IMR-90 (cell line): ENCODE measurements around the gene PYGB. TPM values are rescaled to one million over a fixed set of nuclear protein-coding genes. Genes with fewer than 3 reads are reported as not detected.

Experiments used
- ATAC-seq: fragments of 200-7000 bp; cut with Tn5 transposase; 2 replicates; pipeline ENCODE4 v1.9.1; 2020; ENCODE audit warnings: low read depth, mild to moderate bottlenecking, moderate library complexity
- BruUV-seq: library from RNA; stranded (reverse); fragments of 400-500 nt; replicated peaks from 2 replicates; lab custom pipeline; 2021; lab: Mats Ljungman, UMichigan
- CTCF ChIA-PET: fragments of 300-600 bp; formaldehyde crosslinking; extraction: SDS; loops from one replicate; lab custom pipeline; 2021; ENCODE audit warnings: antibody characterized with exemption; lab: Yijun Ruan, JAX
- POLR2A ChIA-PET: fragments of 300-600 bp; sonication (Branson Sonifier 250); formaldehyde crosslinking; loops from one replicate; lab custom pipeline; 2022; ENCODE audit warnings: antibody characterized with exemption; ENCODE audit not compliant: unreplicated experiment; lab: Charles Lee
- DNase-seq: peaks from one replicate; pipeline ENCODE4 v3.0.0; 2013
- H2AFZ ChIP-seq: replicated peaks from 2 replicates; pipeline ENCODE3; 2013; ENCODE audit warnings: low read length, mild to moderate bottlenecking; ENCODE audit not compliant: poor library complexity
- H2AK5ac ChIP-seq: 2 replicates; pipeline ENCODE4 v1.6.1; 2013; ENCODE audit warnings: low read depth, low read length, inconsistent platforms
- H2AK9ac ChIP-seq: replicated peaks from 2 replicates; pipeline ENCODE3; 2013; ENCODE audit warnings: mild to moderate bottlenecking, low read depth, low read length, moderate library complexity; ENCODE audit not compliant: poor library complexity
- H2BK120ac ChIP-seq: 2 replicates; pipeline ENCODE4 v1.6.1; 2013; ENCODE audit warnings: low read depth, low read length, inconsistent platforms
- H2BK15ac ChIP-seq: 3 replicates; pipeline ENCODE4 v1.6.1; 2013; ENCODE audit warnings: low read depth, low read length, inconsistent platforms
- H2BK20ac ChIP-seq: 2 replicates; pipeline ENCODE4 v1.6.1; 2013; ENCODE audit warnings: low read depth, mild to moderate bottlenecking, inconsistent platforms, low read length, moderate library complexity
- H2BK5ac ChIP-seq: 2 replicates; pipeline ENCODE4 v1.6.1; 2013; ENCODE audit warnings: mild to moderate bottlenecking, low read depth, low read length, inconsistent platforms; ENCODE audit not compliant: poor library complexity, severe bottlenecking
- H3K14ac ChIP-seq: replicated peaks from 2 replicates; pipeline ENCODE4 v1.6.1; 2013; ENCODE audit warnings: low read depth, low read length, inconsistent platforms
- H3K18ac ChIP-seq: 2 replicates; pipeline ENCODE4 v1.6.1; 2013; ENCODE audit warnings: low read depth, low read length, control low read depth
- H3K23ac ChIP-seq: 2 replicates; pipeline ENCODE4 v1.6.1; 2013; ENCODE audit warnings: low read depth, low read length, inconsistent platforms
- H3K27ac ChIP-seq: 2 replicates; pipeline ENCODE4 v1.5.1; 2013; ENCODE audit warnings: mild to moderate bottlenecking, control low read depth, low read length; ENCODE audit not compliant: insufficient read depth
- H3K27me3 ChIP-seq: 2 replicates; pipeline ENCODE4 v1.6.1; 2013; ENCODE audit warnings: low read length; ENCODE audit not compliant: control insufficient read depth, insufficient read depth
- H3K36me3 ChIP-seq: 2 replicates; pipeline ENCODE4 v1.6.1; 2013; ENCODE audit warnings: low read length, mixed read lengths; ENCODE audit not compliant: control insufficient read depth, insufficient read depth
- H3K4ac ChIP-seq: 2 replicates; pipeline ENCODE4 v1.6.1; 2013; ENCODE audit warnings: low read depth, low read length, inconsistent platforms
- H3K4me1 ChIP-seq: 2 replicates; pipeline ENCODE4 v1.6.1; 2013; ENCODE audit warnings: low read length, mixed read lengths; ENCODE audit not compliant: control insufficient read depth, insufficient read depth
- H3K4me2 ChIP-seq: 2 replicates; pipeline ENCODE4 v1.6.1; 2013; ENCODE audit warnings: low read depth, mild to moderate bottlenecking, control low read depth, low read length, moderate library complexity
- H3K4me3 ChIP-seq: 2 replicates; pipeline ENCODE4 v1.5.1; 2013; ENCODE audit warnings: low read depth, mild to moderate bottlenecking, control low read depth, low read length, moderate library complexity; ENCODE audit not compliant: insufficient read depth
- H3K56ac ChIP-seq: 2 replicates; pipeline ENCODE4 v1.6.1; 2013; ENCODE audit warnings: low read length, inconsistent platforms; ENCODE audit not compliant: insufficient read depth; ENCODE audit errors: extremely low read depth
- H3K79me1 ChIP-seq, 2 experiments: 2 replicates each; pipeline ENCODE4 v1.6.1; 2013; ENCODE audit warnings: low read length in 2 of 2, inconsistent platforms in 1 of 2, low read depth in 1 of 2
- H3K9ac ChIP-seq: 2 replicates; pipeline ENCODE4 v1.6.1; 2013; ENCODE audit warnings: low read depth, low read length, control low read depth
- H3K9me1 ChIP-seq: 2 replicates; pipeline ENCODE4 v1.6.1; 2013; ENCODE audit warnings: low read length, inconsistent platforms; ENCODE audit not compliant: insufficient read depth
- H3K9me3 ChIP-seq: 2 replicates; pipeline ENCODE4 v1.6.1; 2013; ENCODE audit warnings: low read length; ENCODE audit not compliant: control insufficient read depth, insufficient read depth
- H4K20me1 ChIP-seq: 2 replicates; pipeline ENCODE4 v1.6.1; 2013; ENCODE audit warnings: low read length, inconsistent platforms; ENCODE audit not compliant: insufficient read depth
- H4K5ac ChIP-seq: 2 replicates; pipeline ENCODE4 v1.6.1; 2013; ENCODE audit warnings: mild to moderate bottlenecking, low read depth, low read length, control low read depth
- H4K8ac ChIP-seq, 2 experiments: 2 replicates each; pipeline ENCODE4 v1.6.1; 2013; ENCODE audit warnings: low read depth in 2 of 2, low read length in 2 of 2, control low read depth in 1 of 2, inconsistent platforms in 1 of 2
- H4K91ac ChIP-seq: 2 replicates; pipeline ENCODE4 v1.6.1; 2013; ENCODE audit warnings: low read depth, low read length, inconsistent platforms; ENCODE audit not compliant: insufficient read depth
- FOS ChIP-seq: fragments of 150-350 bp; IDR thresholded peaks from 2 replicates; pipeline ENCODE4 v1.6.1; 2016; ENCODE audit warnings: low read depth, low read length
- MAFK ChIP-seq: IDR thresholded peaks from 2 replicates; pipeline ENCODE4 v1.6.1; 2012; ENCODE audit warnings: low read depth, low read length, improper control_type of control experiment
- MXI1 ChIP-seq: IDR thresholded peaks from 2 replicates; pipeline ENCODE4 v1.6.1; 2012; ENCODE audit warnings: low read depth, mild to moderate bottlenecking, low read length, moderate library complexity, borderline replicate concordance
- RFX5 ChIP-seq: IDR thresholded peaks from 2 replicates; pipeline ENCODE4 v1.8.0; 2012; ENCODE audit warnings: low read depth, mild to moderate bottlenecking, low read length, moderate library complexity
- WGBS, 2 experiments: methylation state at CpG; one replicate each; pipeline versions ENCODE4 v1.1.5 to v1.1.7; 2013; ENCODE audit warnings: missing lambda C conversion rate in 2 of 2; ENCODE audit not compliant: insufficient read length in 1 of 2; ENCODE audit errors: extremely low coverage in 2 of 2; 5-methylcytosine and 5-hydroxymethylcytosine counted together
- dilution Hi-C: fragments of 300-500 bp; cut with HindIII; formaldehyde crosslinking; loops from one replicate; pipeline ENCODE4 v1.14.3; 2018; ENCODE audit warnings: low sequenced_read_pairs; ENCODE audit not compliant: unreplicated experiment
- in situ Hi-C: fragments of 300-500 bp; cut with MboI; formaldehyde crosslinking; loops from 3 replicates; pipeline ENCODE4 v1.14.3; 2019; ENCODE audit warnings: low sequenced_read_pairs, inconsistent platforms, mixed read lengths
- intact Hi-C: fragments of 100-400 bp; cut with micrococcal nuclease; formaldehyde crosslinking; loops from 2 replicates; pipeline ENCODE4 v1.10.0; 2022
- polyA plus RNA-seq, 3 experiments: library from polyadenylated mRNA; depleted of rRNA; stranded (reverse); fragments of >200 nt; gene quantifications; 2 replicates each; pipeline ENCODE4 v1.2.3, GENCODE V29; 2012; ENCODE audit warnings: low replicate concordance in 1 of 3
- total RNA-seq: library from RNA; depleted of rRNA; stranded (reverse); fragments of >200 nt; gene quantifications from 2 replicates; pipeline ENCODE4 v1.2.3, GENCODE V29; 2012
- TF ChIP-seq, protein P1 (sequence below): conservative IDR thresholded peaks from 2 replicates; pipeline ENCODE4 v1.5.1; 2012; ENCODE audit warnings: mild to moderate bottlenecking, low read depth, low read length, improper control_type of control experiment

Gene PYGB
- total and polyA plus RNA-seq, 2 of the 4 experiments (the other 2 are of a cell fraction) = 72.4 to 83.1 TPM

DNA sequence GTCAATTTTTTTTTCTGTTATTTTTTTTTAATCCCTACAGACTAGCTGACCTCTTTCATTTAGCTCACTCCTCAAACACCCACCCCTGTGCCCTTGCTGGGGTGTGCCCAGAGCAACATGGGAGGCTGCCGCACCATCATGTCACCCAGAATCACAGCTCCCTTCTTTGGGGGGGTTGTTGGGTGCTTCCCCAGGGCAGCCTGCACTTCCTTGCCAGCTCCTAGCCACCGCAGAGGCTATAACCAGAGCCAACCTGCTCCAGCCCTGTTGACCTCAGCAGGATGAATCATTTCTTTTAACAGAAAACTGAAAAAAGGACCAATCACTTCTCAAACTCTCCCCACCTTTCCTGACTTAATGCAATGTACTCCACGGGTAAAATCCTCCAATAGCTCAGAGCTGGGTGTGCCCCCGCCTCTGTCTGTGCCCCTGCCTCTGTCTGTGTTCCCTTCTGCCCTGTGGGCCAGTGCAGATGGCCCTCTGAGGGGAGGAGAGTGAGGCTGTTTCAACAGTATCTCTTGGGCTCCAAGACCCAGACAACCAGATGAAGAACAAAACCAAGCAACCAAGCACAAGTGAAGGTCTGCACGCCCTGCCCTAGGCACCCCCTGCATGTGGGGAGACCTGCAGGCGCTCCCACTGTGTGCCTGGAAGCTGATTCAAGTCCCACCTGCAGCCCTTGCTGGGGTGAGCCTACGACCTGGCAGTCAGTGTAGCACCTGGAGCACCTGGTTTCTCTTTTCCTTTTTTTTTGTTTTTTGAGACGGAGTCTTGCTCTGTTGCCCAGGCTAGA lies 67.7 kb downstream of the PYGB start:
- no peak overlapping the region for H3K56ac ChIP-seq
- peaks cover 8% of the 10 kb centered on the region for H3K36me3 ChIP-seq
- H3K27ac ChIP-seq = 0 out of 2 replicates have a peak overlapping the region, but pooled peaks have one; percentile 4
- DNase-seq = peak; percentile 56
- peak overlapping the region; percentile 38 for H2AK9ac ChIP-seq
- no peak overlapping the region for H3K9ac ChIP-seq
- BruUV-seq = no TSS peak
- H3K4me2 ChIP-seq = no peak overlapping the region
- peak overlapping the region; percentile 31; the same call in 1 of the 2 replicates for H2AK5ac ChIP-seq
- dilution Hi-C loops = no loop called here
- no peak overlapping the region for H2BK15ac ChIP-seq
- in situ Hi-C loops = loop anchor here (25.0 kb wide), 2 partner anchors 222 to 372 kb away; partner anchors contain the start of gene ZNF337
- H3K9me3 ChIP-seq = no peaks in the 10 kb centered on the region
- H2BK5ac ChIP-seq = peak overlapping the region; percentile 71
- peaks cover 24% of the 10 kb centered on the region for H3K9me1 ChIP-seq
- no peak overlapping the region; the same call in 1 of the 2 replicates for H3K14ac ChIP-seq
- H3K4me1 ChIP-seq = peaks cover 15% of the 10 kb centered on the region
- no peak overlapping the region; a peak in 1 of 4 replicates for H4K8ac ChIP-seq
- peaks cover 23 to 66% of the 10 kb centered on the region in 2 experiments for H3K79me1 ChIP-seq
- no peak overlapping the region; the same call in 1 of the 2 replicates for H3K18ac ChIP-seq
- no peak overlapping the region for H3K4me3 ChIP-seq
- TF ChIP-seq RFX5 (no peak), FOS (no peak), MAFK (no peak), MXI1 (no peak)
- TF ChIP-seq, protein P1, sequence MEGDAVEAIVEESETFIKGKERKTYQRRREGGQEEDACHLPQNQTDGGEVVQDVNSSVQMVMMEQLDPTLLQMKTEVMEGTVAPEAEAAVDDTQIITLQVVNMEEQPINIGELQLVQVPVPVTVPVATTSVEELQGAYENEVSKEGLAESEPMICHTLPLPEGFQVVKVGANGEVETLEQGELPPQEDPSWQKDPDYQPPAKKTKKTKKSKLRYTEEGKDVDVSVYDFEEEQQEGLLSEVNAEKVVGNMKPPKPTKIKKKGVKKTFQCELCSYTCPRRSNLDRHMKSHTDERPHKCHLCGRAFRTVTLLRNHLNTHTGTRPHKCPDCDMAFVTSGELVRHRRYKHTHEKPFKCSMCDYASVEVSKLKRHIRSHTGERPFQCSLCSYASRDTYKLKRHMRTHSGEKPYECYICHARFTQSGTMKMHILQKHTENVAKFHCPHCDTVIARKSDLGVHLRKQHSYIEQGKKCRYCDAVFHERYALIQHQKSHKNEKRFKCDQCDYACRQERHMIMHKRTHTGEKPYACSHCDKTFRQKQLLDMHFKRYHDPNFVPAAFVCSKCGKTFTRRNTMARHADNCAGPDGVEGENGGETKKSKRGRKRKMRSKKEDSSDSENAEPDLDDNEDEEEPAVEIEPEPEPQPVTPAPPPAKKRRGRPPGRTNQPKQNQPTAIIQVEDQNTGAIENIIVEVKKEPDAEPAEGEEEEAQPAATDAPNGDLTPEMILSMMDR = no peak
- no peak overlapping the region for H4K5ac ChIP-seq
- H4K91ac ChIP-seq = no peak overlapping the region; the same call in 1 of the 2 replicates
- CTCF ChIA-PET = interaction anchor here (1.5 kb wide), 1 partner anchor 22 kb away, joined by 4 read pairs; no protein-coding TSS in a partner anchor
- WGBS, 2 experiments = no CpG with 5 or more reads among the region's 8 CpGs
- no peak overlapping the region for H2AFZ ChIP-seq
- no peaks in the 10 kb centered on the region for H3K27me3 ChIP-seq
- ATAC-seq = 0 out of 2 replicates have a peak, but pooled peaks have one; percentile 9
- H2BK20ac ChIP-seq = peak overlapping the region; percentile 9; the same call in 1 of the 2 replicates
- POLR2A ChIA-PET = no interaction called here
- H2BK120ac ChIP-seq = peak overlapping the region; percentile 16
- peak overlapping the region; percentile 47 for H3K4ac ChIP-seq
- no peaks in the 10 kb centered on the region; the same call in 1 of the 2 replicates for H4K20me1 ChIP-seq
- intact Hi-C loops = no loop called here
- H3K23ac ChIP-seq = no peak overlapping the region
